Spinal cord (tissue), 10 donors: ENCODE results near the gene XRCC5. TPM values are rescaled to one million over a fixed set of nuclear protein-coding genes. Genes with fewer than 3 reads are reported as not detected.
A peak's percentile ranks its signal among the peaks of the same experiment; 100 is the strongest.

Experiments used
- DNase-seq, 6 donors: peaks; one replicate each; pipeline versions ENCODE4 v3.0.0 to v3.0.0-alpha.2; 2013 to 2015; ENCODE audit warnings: low spot score in 6 of 6, low read depth in 4 of 6
- H3K27ac ChIP-seq: one replicate; pipeline ENCODE4 v1.5.1; 2013; ENCODE audit warnings: low read depth, low read length, control low read depth
- H3K27me3 ChIP-seq: one replicate; pipeline ENCODE4 v1.6.1; 2013; ENCODE audit warnings: low read length; ENCODE audit not compliant: control insufficient read depth, insufficient read depth
- H3K36me3 ChIP-seq: one replicate; pipeline ENCODE4 v1.6.1; 2013; ENCODE audit warnings: low read length; ENCODE audit not compliant: control insufficient read depth, insufficient read depth
- H3K4me1 ChIP-seq: one replicate; pipeline ENCODE4 v1.6.1; 2013; ENCODE audit warnings: low read length; ENCODE audit not compliant: control insufficient read depth, insufficient read depth
- H3K4me3 ChIP-seq: one replicate; pipeline ENCODE4 v1.5.1; 2013; ENCODE audit warnings: low read depth, low read length, control low read depth
- H3K9me3 ChIP-seq: one replicate; pipeline ENCODE4 v1.6.1; 2013; ENCODE audit warnings: low read length; ENCODE audit not compliant: control insufficient read depth, insufficient read depth
- WGBS: methylation state at CpG from one replicate; pipeline ENCODE4 v1.1.5; 2013; ENCODE audit warnings: missing lambda C conversion rate; ENCODE audit not compliant: insufficient coverage; 5-methylcytosine and 5-hydroxymethylcytosine counted together
- polyA plus RNA-seq, 2 donors: library from polyadenylated mRNA; unstranded; fragments of 120-200 nt; gene quantifications; one replicate each; pipeline ENCODE4 v1.2.1, GENCODE V29; 2013; ENCODE audit not compliant: insufficient read length in 2 of 2
- total RNA-seq, 2 donors: library from RNA; depleted of rRNA in 1 of 2; stranded (reverse); fragments of 120-200 nt in 1 of 2; fragments of >200 nt in 1 of 2; gene quantifications; one replicate each; pipeline versions ENCODE4 v1.2.3 to v1.2.4, GENCODE V29; 2013 to 2014
- donor health status: healthy.

The XRCC5 gene
- total and polyA plus RNA-seq, 4 donors: 144 to 256 (median 206) TPM

- H3K9me3 ChIP-seq: no peaks in the 10 kb centered on the region
- H3K27ac ChIP-seq: no peak overlapping the region
- no peak for DNase-seq
- H3K4me1 ChIP-seq: peaks cover 3% of the 10 kb centered on the region
- no peak overlapping the region for H3K4me3 ChIP-seq
- H3K36me3 ChIP-seq: peaks cover 8% of the 10 kb centered on the region
- no CpG with 5 or more reads among the region's 2 CpGs for WGBS
- no peaks in the 10 kb centered on the region for H3K27me3 ChIP-seq
Measured at GRCh38 chr2:216211614-216212145, 102.5 kb downstream of the XRCC5 start.

GRCh38 chr2:216214768-216215167 lies 105.6 kb downstream of the XRCC5 start:
- H3K36me3 ChIP-seq: no peaks in the 10 kb centered on the region
- 100% methylated on average over 2 of the region's 2 CpGs for WGBS

GRCh38 chr2:216215658-216216390 lies 106.7 kb downstream of the XRCC5 start:
- 70% methylated on average over 1 of the region's 4 CpGs for WGBS
- Histone ChIP-seq H3K4me1 (no peaks in the 10 kb centered on the region), H3K36me3 (peaks cover 2% of the 10 kb centered on the region), H3K9me3 (no peaks in the 10 kb centered on the region), H3K27ac (no peak overlapping the region), H3K4me3 (no peak overlapping the region), H3K27me3 (no peaks in the 10 kb centered on the region)
- DNase-seq: peak in 2 of 6 donors; percentile 28 to 41

More at GRCh38 chr2:216214768-216215167, 105.6 kb downstream of the XRCC5 start:
- Histone ChIP-seq H3K4me1 (no peaks in the 10 kb centered on the region), H3K4me3 (no peak overlapping the region), H3K27ac (no peak overlapping the region), H3K9me3 (no peaks in the 10 kb centered on the region), H3K27me3 (no peaks in the 10 kb centered on the region)
- DNase-seq: no peak

- no peaks in the 10 kb centered on the region for H3K4me1 ChIP-seq
- no peaks in the 10 kb centered on the region for H3K9me3 ChIP-seq
- H3K36me3 ChIP-seq: peaks cover 8% of the 10 kb centered on the region
- no peak overlapping the region for H3K4me3 ChIP-seq
- no peaks in the 10 kb centered on the region for H3K27me3 ChIP-seq
- 100% methylated on average over 2 of the region's 7 CpGs for WGBS
- H3K27ac ChIP-seq: no peak overlapping the region
- no peak for DNase-seq
Measured at GRCh38 chr2:216216951-216217903, 108.1 kb downstream of the XRCC5 start.

- peaks cover 8% of the 10 kb centered on the region for H3K36me3 ChIP-seq
- H3K4me1 ChIP-seq: no peaks in the 10 kb centered on the region
- no peaks in the 10 kb centered on the region for H3K9me3 ChIP-seq
- no peaks in the 10 kb centered on the region for H3K27me3 ChIP-seq
- no peak for DNase-seq
- WGBS: 100% methylated on average over 2 of the region's 2 CpGs
- no peak overlapping the region for H3K4me3 ChIP-seq
- no peak overlapping the region for H3K27ac ChIP-seq
Measured at GRCh38 chr2:216217904-216218260, 108.7 kb downstream of the XRCC5 start.

GRCh38 chr2:216219861-216220260 lies 110.7 kb downstream of the XRCC5 start:
- H3K27ac ChIP-seq: no peak overlapping the region
- peaks cover 8% of the 10 kb centered on the region for H3K36me3 ChIP-seq
- H3K27me3 ChIP-seq: no peaks in the 10 kb centered on the region
- H3K4me1 ChIP-seq: no peaks in the 10 kb centered on the region
- no peak for DNase-seq
- WGBS: 90% methylated on average over 2 of the region's 6 CpGs
- no peak overlapping the region for H3K4me3 ChIP-seq
- no peaks in the 10 kb centered on the region for H3K9me3 ChIP-seq

- WGBS: 78% methylated on average over 3 of the region's 4 CpGs
- Histone ChIP-seq H3K4me3 (no peak overlapping the region), H3K36me3 (peaks cover 8% of the 10 kb centered on the region), H3K27ac (no peak overlapping the region), H3K27me3 (no peaks in the 10 kb centered on the region), H3K4me1 (no peaks in the 10 kb centered on the region), H3K9me3 (no peaks in the 10 kb centered on the region)
- DNase-seq: no peak
Measured at GRCh38 chr2:216220976-216221375, 111.8 kb downstream of the XRCC5 start.

- Histone ChIP-seq H3K4me1 (no peaks in the 10 kb centered on the region), H3K27ac (no peak overlapping the region), H3K9me3 (no peaks in the 10 kb centered on the region), H3K36me3 (peaks cover 8% of the 10 kb centered on the region), H3K27me3 (no peaks in the 10 kb centered on the region), H3K4me3 (no peak overlapping the region)
- WGBS: 90% methylated on average over 1 of the region's 1 CpG
- no peak for DNase-seq
Measured at GRCh38 chr2:216221811-216222210, 112.7 kb downstream of the XRCC5 start.

- Histone ChIP-seq H3K4me1 (no peaks in the 10 kb centered on the region), H3K4me3 (no peak overlapping the region), H3K27me3 (no peaks in the 10 kb centered on the region), H3K27ac (no peak overlapping the region), H3K9me3 (no peaks in the 10 kb centered on the region), H3K36me3 (peaks cover 8% of the 10 kb centered on the region)
- 48% methylated on average over 2 of the region's 4 CpGs for WGBS
- DNase-seq: peak in 1 of 6 donors; percentile 24
Measured at GRCh38 chr2:216222650-216223352, 113.7 kb downstream of the XRCC5 start.
